AG04449 (cell line): ENCODE measurements around the gene KCNAB1.

ENCODE experiments used
- CTCF ChIA-PET: fragments of 350-600 bp; formaldehyde crosslinking; extraction: SDS; loops from one replicate; lab custom pipeline; 2021; ENCODE audit warnings: antibody characterized with exemption; lab: Yijun Ruan, JAX
- POLR2A ChIA-PET: fragments of 400-600, 350-600 bp; formaldehyde crosslinking; extraction: SDS; loops from one replicate; lab custom pipeline; 2020; ENCODE audit warnings: antibody characterized with exemption, inconsistent platforms; lab: Yijun Ruan, JAX
- DNase-seq: peaks from one replicate; pipeline ENCODE4 v3.0.0-alpha.2; 2010; ENCODE audit warnings: low read depth, low spot score
- H3K4me3 ChIP-seq: 2 replicates; pipeline ENCODE4 v1.5.1; 2011; ENCODE audit warnings: low read depth, mild to moderate bottlenecking, control low read depth, low read length
- CTCF ChIP-seq: IDR thresholded peaks from one replicate; pipeline ENCODE4 v1.5.1; 2011; ENCODE audit warnings: mild to moderate bottlenecking, moderate library complexity, low read length, control low read depth, inconsistent platforms; ENCODE audit not compliant: insufficient read depth; ENCODE audit errors: missing control alignments

Gene KCNAB1

GRCh38 chr3:156353563-156353962 is 233.2 kb downstream of the KCNAB1 start:
- H3K4me3 ChIP-seq: no peak overlapping the region
- no peak for TF ChIP-seq CTCF
- CTCF ChIA-PET: no interaction called here
- DNase-seq: no peak
- POLR2A ChIA-PET: no interaction called here

- ChIA-PET CTCF (interaction anchor here (1.4 kb wide), 1 partner anchor 93 kb away, joined by 4 read pairs; no protein-coding TSS in a partner anchor), POLR2A (no interaction called here)
- no peak for TF ChIP-seq CTCF
- no peak for DNase-seq
- no peak overlapping the region for H3K4me3 ChIP-seq
These were observed 236.4 kb downstream of the KCNAB1 start for GRCh38 chr3:156356537-156357363.

GRCh38 chr3:156358232-156358631 is 237.9 kb downstream of the KCNAB1 start:
- H3K4me3 ChIP-seq: no peak overlapping the region
- no peak for TF ChIP-seq CTCF
- ChIA-PET POLR2A (no interaction called here), CTCF (interaction anchor here (1.4 kb wide), 1 partner anchor 92 kb away, joined by 4 read pairs; no protein-coding TSS in a partner anchor)
- no peak for DNase-seq

GRCh38 chr3:156359368-156359767 is 239.0 kb downstream of the KCNAB1 start:
- no peak overlapping the region for H3K4me3 ChIP-seq
- POLR2A ChIA-PET: no interaction called here
- CTCF ChIA-PET: interaction anchor here (1.3 to 1.8 kb wide), 2 partner anchors 9 to 207 kb away, joined by 3 to 4 read pairs; no protein-coding TSS in a partner anchor
- no peak for DNase-seq
- no peak for TF ChIP-seq CTCF

GRCh38 chr3:156360083-156360482 is 239.7 kb downstream of the KCNAB1 start:
- ChIA-PET POLR2A (no interaction called here), CTCF (interaction anchor here (1.3 to 1.8 kb wide), 2 partner anchors 10 to 207 kb away, joined by 3 to 4 read pairs; no protein-coding TSS in a partner anchor)
- DNase-seq: no peak

More at GRCh38 chr3:156360083-156360482, 239.7 kb downstream of the KCNAB1 start:
- no peak overlapping the region for H3K4me3 ChIP-seq
- TF ChIP-seq CTCF: no peak
